HepG2 (cell line): Measurements from ENCODE around the gene RAB5B. TPM values are rescaled to one million over a fixed set of nuclear protein-coding genes. Genes with fewer than 3 reads are reported as not detected.

ENCODE experiments used
- BORCS8-MEF2B ChIP-seq: sonication (generic); formaldehyde crosslinking; IDR thresholded peaks from 2 replicates; pipeline ENCODE4 v1.8.0; 2022; ENCODE audit warnings: mild to moderate bottlenecking, missing genetic modification reagents
- HIVEP1 ChIP-seq: sonication (generic); formaldehyde crosslinking; IDR thresholded peaks from 2 replicates; pipeline ENCODE4 v1.4.0; 2020; ENCODE audit warnings: mild to moderate bottlenecking, missing genetic modification reagents
- MXI1 ChIP-seq: IDR thresholded peaks from 3 replicates; pipeline ENCODE4 v1.6.1; 2012; ENCODE audit warnings: low read depth, low read length, inconsistent platforms, borderline replicate concordance
- NONO ChIP-seq, 2 experiments: fragments of 450-650 bp in 1 of 2; sonication (generic) in 1 of 2; formaldehyde crosslinking in 1 of 2; IDR thresholded peaks in 1 of 2; conservative IDR thresholded peaks in 1 of 2; 2 replicates each; pipeline versions ENCODE4 v1.6.1 to v1.8.0; 2017 to 2022; ENCODE audit warnings: mild to moderate bottlenecking in 1 of 2, missing genetic modification reagents in 1 of 2, moderate library complexity in 1 of 2
- PAXIP1 ChIP-seq: sonication (generic); formaldehyde crosslinking; conservative IDR thresholded peaks from 2 replicates; pipeline ENCODE4 v1.4.0; 2020; ENCODE audit warnings: mild to moderate bottlenecking, missing genetic modification reagents, moderate library complexity
- TCF7L2 ChIP-seq: IDR thresholded peaks from 2 replicates; pipeline ENCODE4 v1.6.1; 2011; ENCODE audit warnings: mild to moderate bottlenecking, low read depth, low read length, moderate library complexity
- YY1 ChIP-seq: IDR thresholded peaks from 2 replicates; pipeline ENCODE4 v1.6.1; 2011; ENCODE audit warnings: low read length, low read depth, moderate library complexity, mild to moderate bottlenecking; ENCODE audit not compliant: insufficient read depth, insufficient replicate concordance
- ZNF142 ChIP-seq: sonication (generic); formaldehyde crosslinking; IDR thresholded peaks from 2 replicates; pipeline ENCODE4 v1.4.0; 2020; ENCODE audit warnings: missing genetic modification reagents
- ZNF143 ChIP-seq: sonication (generic); formaldehyde crosslinking; IDR thresholded peaks from 2 replicates; pipeline ENCODE4 v1.4.0; 2020; ENCODE audit warnings: missing genetic modification reagents
- ZNF180 ChIP-seq: sonication (generic); formaldehyde crosslinking; IDR thresholded peaks from 2 replicates; pipeline ENCODE4 v1.4.0; 2020; ENCODE audit warnings: low read depth, missing genetic modification reagents, borderline replicate concordance
- ZNF382 ChIP-seq: sonication (generic); formaldehyde crosslinking; IDR thresholded peaks from 2 replicates; pipeline ENCODE4 v1.5.0; 2020; ENCODE audit warnings: missing genetic modification reagents, mild to moderate bottlenecking, borderline replicate concordance
- ZNF431 ChIP-seq: sonication (generic); formaldehyde crosslinking; IDR thresholded peaks from 2 replicates; pipeline ENCODE4 v1.9.0; 2022; ENCODE audit warnings: missing genetic modification reagents, low read depth, mild to moderate bottlenecking, borderline replicate concordance
- ZNF557 ChIP-seq: sonication (generic); formaldehyde crosslinking; IDR thresholded peaks from 2 replicates; pipeline ENCODE4 v1.4.0; 2020; ENCODE audit warnings: missing genetic modification reagents
- ZNF615 ChIP-seq: sonication (generic); formaldehyde crosslinking; IDR thresholded peaks from 2 replicates; pipeline ENCODE4 v1.5.0; 2020; ENCODE audit warnings: mild to moderate bottlenecking, missing genetic modification reagents, borderline replicate concordance
- ZNF652 ChIP-seq: IDR thresholded peaks from 2 replicates; pipeline ENCODE4 v1.6.1; 2016; ENCODE audit warnings: low read depth, borderline replicate concordance
- ZNF776 ChIP-seq: sonication (generic); formaldehyde crosslinking; IDR thresholded peaks from 2 replicates; pipeline ENCODE4 v1.4.0; 2020; ENCODE audit warnings: mild to moderate bottlenecking, missing genetic modification reagents
- ZNF790 ChIP-seq: sonication (generic); formaldehyde crosslinking; IDR thresholded peaks from 2 replicates; pipeline ENCODE4 v1.8.0; 2022; ENCODE audit warnings: missing genetic modification reagents, mild to moderate bottlenecking, borderline replicate concordance
- ZNF883 ChIP-seq: sonication (generic); formaldehyde crosslinking; IDR thresholded peaks from 2 replicates; pipeline ENCODE4 v1.5.1; 2020; ENCODE audit warnings: mild to moderate bottlenecking, missing genetic modification reagents; ENCODE audit errors: not compliant biosample characterization
- ZSCAN22 ChIP-seq: sonication (generic); formaldehyde crosslinking; IDR thresholded peaks from 2 replicates; pipeline ENCODE4 v1.4.0; 2020; ENCODE audit warnings: mild to moderate bottlenecking, missing genetic modification reagents
- polyA plus RNA-seq, 8 experiments: library from polyadenylated mRNA; depleted of rRNA in 3 of 8; stranded (reverse) in 7 of 8; unstranded in 1 of 8; fragments of >200 nt; fragmentation: Illumina TruSeq in 4 of 8; extraction: Trizol in 4 of 8; gene quantifications; 2 replicates each; pipeline versions ENCODE4 v1.2.1 to v1.2.3, GENCODE V29; 2011 to 2016; ENCODE audit warnings: low read depth in 4 of 8, missing spikeins in 1 of 8, mixed read lengths in 1 of 8; ENCODE audit not compliant: insufficient read depth in 1 of 8
- total RNA-seq, 5 experiments: library from RNA; depleted of rRNA; stranded (reverse); fragments of >200 nt; fragmentation: Illumina TruSeq; extraction: Trizol; gene quantifications; 2 replicates each; pipeline ENCODE4 v1.2.3, GENCODE V29; 2016; ENCODE audit warnings: low read depth in 1 of 5

RAB5B gene
- total and polyA plus RNA-seq, 2 of the 13 experiments (the other 11 are each of a cell fraction or from before 2014, with no cell fraction given): 26.0 to 68.3 TPM

- TF ChIP-seq PAXIP1 (CRISPR knock-in tag) (0 out of 2 replicates have a peak, but pooled peaks have one; percentile 46), ZNF180 (no peak), ZNF557 (CRISPR knock-in tag) (peak; percentile 54; the same call in 1 of the 2 replicates), ZNF143 (CRISPR knock-in tag) (peak; percentile 55; the same call in 1 of the 2 replicates), TCF7L2 (no peak), ZNF142 (CRISPR knock-in tag) (0 out of 2 replicates have a peak, but pooled peaks have one; percentile 17), YY1 (peak; percentile 48), NONO (IDR thresholded peaks at IDR 0.05) (no peak), NONO (CRISPR knock-in tag; conservative IDR thresholded peaks at IDR 0.05) (peak; percentile 90; the same call in 1 of the 2 replicates), ZSCAN22 (CRISPR knock-in tag) (0 out of 2 replicates have a peak, but pooled peaks have one; percentile 62), ZNF431 (CRISPR knock-in tag) (0 out of 2 replicates have a peak, but pooled peaks have one; percentile 72), ZNF776 (peak; percentile 46; the same call in 1 of the 2 replicates), MXI1 (peak; percentile 54; the same call in 1 of the 3 replicates), ZNF382 (CRISPR knock-in tag) (no peak), ZNF652 (CRISPR knock-in tag) (no peak), ZNF615 (CRISPR knock-in tag) (no peak), HIVEP1 (peak; percentile 79), ZNF790 (no peak), BORCS8-MEF2B (CRISPR knock-in tag) (peak; percentile 56; the same call in 1 of the 2 replicates), ZNF883 (peak; percentile 74)
Measured at GRCh38 chr12:55973599-55974307, at the start of gene RAB5B (continued).
